HepG2 (cell line): ENCODE measurements around the gene MAP2K2. TPM values are rescaled to one million over a fixed set of nuclear protein-coding genes. Genes with fewer than 3 reads are reported as not detected.

Source experiments
- KDM3A ChIP-seq: IDR thresholded peaks from 2 replicates; pipeline ENCODE4 v1.6.1; 2018; ENCODE audit warnings: low read depth, missing compliant biosample characterization
- KLF9 ChIP-seq: IDR thresholded peaks from 2 replicates; pipeline ENCODE4 v1.6.1; 2016; ENCODE audit warnings: low read depth
- MED13 ChIP-seq: sonication (generic); formaldehyde crosslinking; IDR thresholded peaks from 2 replicates; pipeline ENCODE4 v1.5.0; 2020; ENCODE audit warnings: missing genetic modification reagents
- MZF1 ChIP-seq: sonication (generic); formaldehyde crosslinking; IDR thresholded peaks from 2 replicates; pipeline ENCODE4 v1.8.1; 2023; ENCODE audit warnings: mild to moderate bottlenecking, missing genetic modification reagents, borderline replicate concordance
- POLR2AphosphoS5 ChIP-seq: IDR thresholded peaks from 2 replicates; pipeline ENCODE4 v1.6.1; 2012; ENCODE audit warnings: low read depth, low read length
- RBFOX2 ChIP-seq: fragments of 200-400 bp; formaldehyde crosslinking; IDR thresholded peaks from 2 replicates; pipeline ENCODE4 v1.6.1; 2017; ENCODE audit warnings: low read depth, mild to moderate bottlenecking, low read length
- SIX1 ChIP-seq: sonication (generic); formaldehyde crosslinking; IDR thresholded peaks from 2 replicates; pipeline ENCODE4 v1.4.0; 2020; ENCODE audit warnings: missing genetic modification reagents, borderline replicate concordance
- SMYD3 ChIP-seq: sonication (generic); formaldehyde crosslinking; IDR thresholded peaks from 2 replicates; pipeline ENCODE4 v1.8.1; 2023; ENCODE audit warnings: mild to moderate bottlenecking, missing genetic modification reagents
- SNAPC4 ChIP-seq: sonication (generic); formaldehyde crosslinking; IDR thresholded peaks from 2 replicates; pipeline ENCODE4 v1.4.0; 2020; ENCODE audit warnings: mild to moderate bottlenecking, missing genetic modification reagents
- SRSF9 ChIP-seq: fragments of 200-400 bp; formaldehyde crosslinking; IDR thresholded peaks from 2 replicates; pipeline ENCODE4 v1.6.1; 2018; ENCODE audit warnings: borderline replicate concordance, mild to moderate bottlenecking, low read depth, low read length; ENCODE audit not compliant: insufficient read depth, poor library complexity, severe bottlenecking
- TP53 ChIP-seq: sonication (generic); formaldehyde crosslinking; conservative IDR thresholded peaks from 2 replicates; pipeline ENCODE4 v1.4.0; 2020; ENCODE audit warnings: missing genetic modification reagents
- YEATS2 ChIP-seq: sonication (generic); formaldehyde crosslinking; IDR thresholded peaks from 2 replicates; pipeline ENCODE4 v1.4.0; 2020; ENCODE audit warnings: missing genetic modification reagents, borderline replicate concordance
- ZFP36L2 ChIP-seq: sonication (generic); formaldehyde crosslinking; IDR thresholded peaks from 2 replicates; pipeline ENCODE4 v1.4.0; 2020; ENCODE audit warnings: missing genetic modification reagents
- ZFP41 ChIP-seq: sonication (generic); formaldehyde crosslinking; IDR thresholded peaks from 2 replicates; pipeline ENCODE4 v1.4.0; 2020; ENCODE audit warnings: mild to moderate bottlenecking, missing genetic modification reagents, borderline replicate concordance
- ZFY ChIP-seq: sonication (generic); formaldehyde crosslinking; IDR thresholded peaks from 2 replicates; pipeline ENCODE4 v1.4.0; 2020; ENCODE audit warnings: missing genetic modification reagents
- ZMYM4 ChIP-seq: sonication (generic); formaldehyde crosslinking; IDR thresholded peaks from 2 replicates; pipeline ENCODE4 v1.8.1; 2023; ENCODE audit warnings: mild to moderate bottlenecking, missing genetic modification reagents
- ZNF317 ChIP-seq: sonication (generic); formaldehyde crosslinking; IDR thresholded peaks from 2 replicates; pipeline ENCODE4 v1.5.0; 2020; ENCODE audit warnings: mild to moderate bottlenecking, missing genetic modification reagents
- ZNF468 ChIP-seq: sonication (generic); formaldehyde crosslinking; IDR thresholded peaks from 2 replicates; pipeline ENCODE4 v1.8.0; 2022; ENCODE audit warnings: mild to moderate bottlenecking, moderate library complexity, missing genetic modification reagents
- ZNF629 ChIP-seq: sonication (generic); formaldehyde crosslinking; conservative IDR thresholded peaks from 2 replicates; pipeline ENCODE4 v1.5.0; 2020; ENCODE audit warnings: missing genetic modification reagents
- ZNF788 ChIP-seq: sonication (generic); formaldehyde crosslinking; IDR thresholded peaks from 2 replicates; pipeline ENCODE4 v1.5.0; 2020; ENCODE audit warnings: mild to moderate bottlenecking, missing genetic modification reagents, borderline replicate concordance
- ZNF841 ChIP-seq: sonication (generic); formaldehyde crosslinking; IDR thresholded peaks from 2 replicates; pipeline ENCODE4 v1.8.1; 2023; ENCODE audit warnings: missing genetic modification reagents, borderline replicate concordance
- ZSCAN9 ChIP-seq: IDR thresholded peaks from 2 replicates; pipeline ENCODE4 v1.6.1; 2016; ENCODE audit warnings: borderline replicate concordance
- polyA plus RNA-seq, 8 experiments: library from polyadenylated mRNA; depleted of rRNA in 3 of 8; stranded (reverse) in 7 of 8; unstranded in 1 of 8; fragments of >200 nt; fragmentation: Illumina TruSeq in 4 of 8; extraction: Trizol in 4 of 8; gene quantifications; 2 replicates each; pipeline versions ENCODE4 v1.2.1 to v1.2.3, GENCODE V29; 2011 to 2016; ENCODE audit warnings: low read depth in 4 of 8, missing spikeins in 1 of 8, mixed read lengths in 1 of 8; ENCODE audit not compliant: insufficient read depth in 1 of 8
- total RNA-seq, 5 experiments: library from RNA; depleted of rRNA; stranded (reverse); fragments of >200 nt; fragmentation: Illumina TruSeq; extraction: Trizol; gene quantifications; 2 replicates each; pipeline ENCODE4 v1.2.3, GENCODE V29; 2016; ENCODE audit warnings: low read depth in 1 of 5
- TF ChIP-seq, protein P1 (sequence below): sonication (generic); formaldehyde crosslinking; IDR thresholded peaks from 2 replicates; pipeline ENCODE4 v1.8.0; 2022; ENCODE audit warnings: missing genetic modification reagents, mild to moderate bottlenecking, moderate library complexity, borderline replicate concordance

Gene MAP2K2
- total and polyA plus RNA-seq, 2 of the 13 experiments (the other 11 are each of a cell fraction or from before 2014, with no cell fraction given): 70.3 to 80.9 TPM

DNA sequence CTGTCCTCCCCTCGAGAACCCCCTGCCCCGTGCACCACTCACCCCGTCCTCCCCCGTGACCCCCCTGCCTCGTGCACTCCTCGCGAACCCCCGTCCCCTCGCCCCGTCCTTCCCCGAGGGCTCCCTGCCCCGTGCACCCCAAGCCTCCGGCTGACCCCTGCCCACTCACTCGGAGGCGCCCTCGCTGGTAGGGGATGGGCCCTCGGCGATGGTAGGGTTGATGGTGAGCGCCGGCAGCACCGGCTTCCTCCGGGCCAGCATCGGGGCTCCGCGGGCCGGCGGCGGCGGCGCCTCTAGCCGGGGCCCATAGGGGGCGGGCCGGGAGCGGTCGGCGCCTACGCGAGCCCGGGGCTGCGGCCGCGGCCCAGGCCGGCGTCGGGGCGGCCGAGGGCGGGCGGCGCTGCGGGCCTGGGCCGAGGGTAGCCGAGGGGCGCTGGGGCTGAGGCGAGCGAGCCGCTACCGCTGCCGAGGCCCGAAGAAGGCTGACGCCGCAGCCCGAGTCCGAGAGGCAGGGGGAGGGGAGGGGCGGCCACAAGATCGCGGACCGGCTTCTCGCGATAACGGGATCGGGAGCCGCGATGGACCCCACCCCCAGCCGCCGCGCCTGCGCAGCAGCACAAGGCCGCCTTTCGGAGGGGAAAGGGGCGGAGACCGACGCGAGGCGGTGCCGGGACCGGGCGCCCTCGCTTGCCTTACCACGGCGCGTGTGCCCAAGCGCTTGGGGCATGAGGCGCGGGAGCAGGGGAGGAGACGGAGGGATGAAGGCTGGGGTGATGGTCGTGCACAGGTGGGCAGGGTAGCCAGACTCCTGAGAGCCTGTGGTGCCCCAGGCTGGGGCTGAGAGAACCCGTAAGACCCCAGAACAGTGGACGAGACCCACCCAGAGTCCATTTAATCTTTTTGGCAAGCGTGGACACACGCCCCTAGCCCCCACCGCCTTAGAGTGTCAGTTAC is at the start of gene MAP2K2 (continued):
- TF ChIP-seq SNAPC4 (CRISPR knock-in tag) (no peak), SRSF9 (no peak), KDM3A (CRISPR knock-in tag) (peak; percentile 33; the same call in 1 of the 2 replicates), KLF9 (CRISPR knock-in tag) (peak; percentile 38; the same call in 1 of the 2 replicates), ZFP41 (CRISPR knock-in tag) (peak; percentile 90; the same call in 1 of the 2 replicates), SMYD3 (0 out of 2 replicates have a peak, but pooled peaks have one; percentile 50), SIX1 (CRISPR knock-in tag) (no peak), ZFY (CRISPR knock-in tag) (peak; percentile 93), MED13 (CRISPR knock-in tag) (0 out of 2 replicates have a peak, but pooled peaks have one; percentile 43), YEATS2 (CRISPR knock-in tag) (peak; percentile 93), POLR2AphosphoS5 (peak; percentile 89), MZF1 (peak; percentile 89), ZNF788 (CRISPR knock-in tag) (peak; percentile 79; the same call in 1 of the 2 replicates), TP53 (no peak), ZNF841 (no peak), ZNF629 (no peak; the same call in 1 of the 2 replicates), ZSCAN9 (CRISPR knock-in tag) (peak; percentile 87; the same call in 1 of the 2 replicates), ZNF468 (CRISPR knock-in tag) (no peak), ZNF317 (0 out of 2 replicates have a peak, but pooled peaks have one; percentile 27), ZFP36L2 (0 out of 2 replicates have a peak, but pooled peaks have one; percentile 84), ZMYM4 (CRISPR knock-in tag) (peak; percentile 71), RBFOX2 (peak; percentile 91)
- TF ChIP-seq, protein P1, sequence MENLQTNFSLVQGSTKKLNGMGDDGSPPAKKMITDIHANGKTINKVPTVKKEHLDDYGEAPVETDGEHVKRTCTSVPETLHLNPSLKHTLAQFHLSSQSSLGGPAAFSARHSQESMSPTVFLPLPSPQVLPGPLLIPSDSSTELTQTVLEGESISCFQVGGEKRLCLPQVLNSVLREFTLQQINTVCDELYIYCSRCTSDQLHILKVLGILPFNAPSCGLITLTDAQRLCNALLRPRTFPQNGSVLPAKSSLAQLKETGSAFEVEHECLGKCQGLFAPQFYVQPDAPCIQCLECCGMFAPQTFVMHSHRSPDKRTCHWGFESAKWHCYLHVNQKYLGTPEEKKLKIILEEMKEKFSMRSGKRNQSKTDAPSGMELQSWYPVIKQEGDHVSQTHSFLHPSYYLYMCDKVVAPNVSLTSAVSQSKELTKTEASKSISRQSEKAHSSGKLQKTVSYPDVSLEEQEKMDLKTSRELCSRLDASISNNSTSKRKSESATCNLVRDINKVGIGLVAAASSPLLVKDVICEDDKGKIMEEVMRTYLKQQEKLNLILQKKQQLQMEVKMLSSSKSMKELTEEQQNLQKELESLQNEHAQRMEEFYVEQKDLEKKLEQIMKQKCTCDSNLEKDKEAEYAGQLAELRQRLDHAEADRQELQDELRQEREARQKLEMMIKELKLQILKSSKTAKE (CRISPR knock-in tag): no peak
